NOMO-1 treated with dmso at 0.1 percent for 144 hours (cell line): ENCODE measurements around the gene CAMK2D.

Experiments
- DNase-seq: peaks from one replicate; lab custom pipeline; 2025; ENCODE audit not compliant: unreplicated experiment; lab: John Stamatoyannopoulos, UW

CAMK2D gene

DNA sequence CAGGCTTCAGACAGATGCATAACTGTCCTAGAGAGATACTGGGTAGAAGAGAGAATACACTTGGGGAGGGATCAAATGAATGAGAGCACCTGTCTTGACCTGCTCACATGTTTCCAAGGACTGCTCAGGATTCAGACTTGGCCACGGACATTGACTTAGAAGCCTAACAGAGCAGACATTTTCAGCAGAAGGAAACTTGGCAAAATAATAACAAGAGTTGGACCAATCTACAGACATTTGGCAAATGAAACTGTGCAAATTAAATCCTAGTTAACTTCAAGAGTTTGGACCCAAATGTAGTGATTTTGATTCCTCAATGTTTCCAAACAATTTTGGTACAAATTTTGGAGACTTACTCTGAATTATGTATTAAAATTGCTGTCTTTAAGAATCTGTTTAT, 223.9 kb downstream of the CAMK2D start:
- DNase-seq, result no peak

DNA sequence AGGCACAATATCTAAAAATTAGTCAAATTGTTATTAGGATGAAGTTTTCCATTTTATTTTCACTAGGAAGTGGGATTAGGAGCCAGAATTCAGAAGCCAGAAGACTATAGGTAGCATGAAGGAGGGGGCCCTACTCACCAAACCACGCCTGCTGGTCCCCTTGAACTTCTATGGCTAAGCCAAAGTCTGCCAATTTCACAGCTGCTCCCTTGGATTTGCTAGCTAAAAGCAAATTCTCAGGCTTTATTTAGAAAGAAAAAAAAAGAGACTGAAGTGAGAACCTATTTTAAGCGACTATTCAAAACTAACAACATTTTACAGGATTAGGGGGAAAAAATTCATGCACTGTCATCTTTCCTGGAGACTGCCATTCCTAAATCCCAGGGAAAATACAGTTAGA, 224.3 kb downstream of the CAMK2D start:
- no peak for DNase-seq

DNA sequence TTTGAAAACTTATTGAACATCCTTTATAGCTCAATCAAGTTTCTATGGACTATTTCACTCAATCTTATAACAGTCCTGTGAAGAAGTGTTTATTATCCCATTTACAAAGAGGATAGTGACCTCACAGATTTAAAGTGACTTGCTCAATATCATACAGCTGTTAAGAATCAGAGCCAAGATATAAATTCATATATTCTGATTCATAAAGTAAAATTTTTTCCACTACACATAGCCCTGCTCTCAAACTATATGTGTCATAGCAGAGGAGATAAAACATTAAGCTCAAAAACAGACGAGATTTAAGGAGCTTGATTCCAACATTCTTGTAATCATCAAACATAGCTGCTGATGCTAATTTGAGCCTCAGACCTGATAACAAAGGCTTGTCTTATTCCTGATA, 226.8 kb downstream of the CAMK2D start:
- DNase-seq, result no peak

DNA sequence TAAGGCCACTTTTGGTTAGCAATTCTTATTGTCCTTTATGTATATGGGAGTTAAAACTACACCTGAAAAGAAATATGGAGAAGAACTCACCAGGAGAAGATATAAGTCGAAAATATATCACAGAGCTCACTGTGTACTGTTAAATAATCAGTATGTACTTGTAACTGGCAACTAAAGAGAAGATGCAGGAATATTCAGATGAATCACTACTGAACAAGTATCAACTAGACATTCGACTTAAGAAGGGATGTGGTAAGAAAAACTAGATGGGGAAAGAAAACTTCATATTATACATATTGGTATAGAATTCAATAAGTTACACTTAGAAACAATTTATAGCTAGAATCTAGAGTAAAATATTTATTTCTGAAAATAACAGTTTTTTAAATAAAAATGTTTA, 230.0 kb downstream of the CAMK2D start:
- no peak for DNase-seq

DNA sequence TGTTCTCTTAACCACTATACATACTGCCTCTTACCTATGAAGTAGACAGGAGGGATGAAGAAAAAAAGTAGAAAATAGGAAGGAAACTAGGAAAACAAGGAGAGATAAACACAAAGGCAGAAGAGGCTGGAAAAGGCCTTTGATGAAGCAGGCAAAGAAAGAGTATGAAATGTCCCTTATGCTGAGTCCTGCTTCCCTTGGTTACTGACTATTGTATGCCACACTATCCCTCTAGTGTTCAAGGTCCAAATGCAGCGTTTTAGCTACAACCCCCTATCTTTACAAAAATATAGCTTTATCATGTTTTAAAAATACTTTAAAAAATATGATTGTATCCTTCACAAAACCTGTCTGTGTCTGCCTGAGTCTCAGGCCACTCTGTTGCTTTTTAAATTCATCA, 233.1 kb downstream of the CAMK2D start:
- DNase-seq, result no peak

DNA sequence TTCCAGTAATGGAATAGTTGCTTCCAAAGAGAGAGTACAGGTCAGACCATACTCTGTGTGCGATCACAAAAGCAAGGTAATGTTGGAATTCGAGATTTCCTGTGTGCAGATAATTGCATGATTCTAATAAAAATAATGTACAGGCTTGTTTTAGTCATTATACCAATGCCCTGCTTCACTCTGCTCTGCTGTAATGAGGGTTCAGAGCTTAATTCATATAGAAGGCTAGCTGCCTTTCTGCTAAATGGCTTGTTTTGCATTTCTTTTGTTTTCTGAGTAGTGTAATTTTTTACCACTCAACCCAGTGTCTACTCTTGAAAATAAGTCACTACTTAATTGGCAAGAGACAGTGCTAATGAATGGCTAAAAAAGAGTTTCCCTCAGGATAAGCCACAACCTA, 236.0 kb downstream of the CAMK2D start:
- no peak for DNase-seq

DNA sequence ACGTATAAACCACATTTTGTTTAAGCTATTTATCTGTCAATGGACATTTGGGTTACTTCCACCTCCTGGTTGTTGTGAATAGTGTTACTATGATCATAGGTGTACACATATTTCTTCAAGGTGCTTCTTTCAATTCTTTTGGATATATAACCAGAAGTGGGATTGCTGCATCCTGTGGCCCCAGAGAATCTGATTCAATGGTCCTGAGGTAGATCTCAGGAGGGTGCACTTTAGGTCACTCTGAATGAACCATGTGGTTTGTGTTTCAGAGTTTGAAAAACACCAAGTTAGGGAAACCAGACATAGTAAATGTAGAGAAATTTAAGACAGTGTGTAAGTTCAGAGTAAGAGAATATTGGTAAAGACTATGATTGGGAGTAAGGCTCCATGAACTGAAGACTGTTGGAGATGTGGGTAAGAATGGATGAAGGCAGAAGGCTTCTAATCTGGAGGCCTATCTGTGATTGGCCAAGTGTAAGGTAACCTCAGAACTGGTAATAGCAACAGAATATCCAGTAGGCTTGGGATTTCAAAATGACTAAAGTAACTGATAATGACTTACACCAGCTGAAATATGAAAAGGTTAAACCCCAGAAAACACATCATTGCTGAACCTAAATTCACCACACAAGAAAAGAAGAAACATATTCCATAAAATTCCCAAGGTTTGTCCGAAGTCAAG, 236.9 kb downstream of the CAMK2D start:
- DNase-seq, result no peak

DNA sequence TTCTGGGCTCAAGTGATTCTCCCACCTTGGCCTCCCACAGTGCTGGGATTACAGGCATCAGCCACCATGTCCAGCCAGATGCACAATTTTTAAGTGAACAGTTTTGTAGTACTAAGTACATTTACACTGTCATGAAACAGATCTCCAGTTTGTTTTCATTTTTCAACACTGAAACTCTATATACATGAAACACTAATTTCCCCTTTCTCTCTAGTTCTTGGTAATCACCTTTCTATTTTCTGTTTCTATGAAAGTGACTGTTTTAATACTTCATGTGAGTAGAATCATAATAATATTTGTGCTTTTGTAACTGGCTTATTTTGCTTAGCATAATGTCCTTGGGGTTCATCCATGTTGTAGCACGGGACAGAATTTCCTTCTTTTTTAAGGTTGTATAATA, 237.4 kb downstream of the CAMK2D start:
- DNase-seq, result no peak

DNA sequence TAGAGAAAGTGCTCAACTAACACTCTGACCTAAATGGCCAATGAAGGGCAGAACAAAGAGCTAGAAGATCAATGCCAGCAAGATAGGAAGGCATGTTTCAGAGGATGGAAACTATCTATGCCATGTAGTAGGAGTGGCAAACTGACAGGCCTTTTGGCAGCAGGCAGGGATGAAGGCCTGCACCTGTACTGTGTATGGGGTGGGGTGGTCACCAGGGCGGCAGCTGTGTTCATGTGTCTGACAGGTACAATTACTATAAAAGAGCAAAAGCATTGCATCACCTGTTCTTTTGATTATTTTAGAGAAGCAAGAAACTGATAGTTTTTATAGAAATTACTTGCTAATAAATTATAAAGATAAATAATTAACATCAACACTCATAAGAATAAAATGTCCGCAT, 239.1 kb downstream of the CAMK2D start:
- no peak for DNase-seq

DNA sequence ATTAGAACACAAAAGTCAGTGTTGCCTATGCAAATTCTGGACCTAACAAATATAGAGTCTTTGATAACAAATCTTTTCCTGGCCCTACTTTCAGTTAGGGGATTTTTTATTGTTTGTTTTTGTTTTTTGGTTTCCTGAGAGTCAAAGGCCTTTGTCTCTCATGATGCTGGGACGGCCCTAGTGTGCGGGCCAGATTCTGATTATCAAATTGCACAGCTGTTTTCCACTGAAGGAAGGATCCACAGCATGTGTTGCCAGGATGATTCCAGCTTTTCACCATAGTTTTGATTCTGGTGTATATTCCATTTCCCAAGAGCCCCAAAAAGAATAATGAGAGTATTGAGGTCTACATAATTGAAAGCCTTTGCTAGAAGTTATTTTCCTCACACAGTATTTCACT, 248.2 kb downstream of the CAMK2D start:
- DNase-seq, result no peak

DNA sequence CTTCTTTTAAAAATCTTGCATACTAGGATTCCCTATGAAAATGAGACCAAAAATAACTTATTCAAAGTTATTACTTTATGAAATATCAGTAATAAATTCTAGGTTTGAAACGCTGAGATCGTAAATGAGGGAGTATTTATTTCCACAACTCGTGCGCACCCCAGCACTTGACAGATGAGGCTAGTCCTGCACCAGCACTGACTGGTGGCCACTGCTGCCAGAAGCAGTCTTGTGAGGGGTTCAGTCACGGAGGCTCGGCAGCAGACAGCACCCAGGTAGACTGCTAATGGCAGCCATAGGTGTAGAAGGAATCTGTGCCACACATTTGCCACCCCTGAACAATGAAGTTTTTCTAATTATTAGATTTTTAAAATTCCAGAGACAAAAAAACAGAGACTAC, 248.7 kb downstream of the CAMK2D start:
- no peak for DNase-seq

DNA sequence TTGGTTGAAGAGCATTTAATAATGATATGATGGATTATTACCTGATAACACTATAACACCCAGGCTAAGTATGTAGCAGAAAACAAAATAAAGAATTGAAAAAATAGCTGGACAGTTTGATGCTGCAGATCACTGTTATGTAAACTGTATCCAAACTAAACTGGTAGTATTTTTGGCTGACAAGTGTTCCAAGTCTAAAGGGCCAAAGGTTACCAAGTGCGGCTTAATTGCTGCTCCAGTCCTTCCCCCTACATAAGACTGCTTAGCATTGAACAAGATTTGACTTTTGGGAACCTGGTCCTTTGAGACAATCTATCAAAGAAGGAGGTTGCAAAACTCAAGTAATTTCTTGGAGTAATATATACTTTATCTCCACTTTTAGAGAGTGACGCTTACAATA, 249.6 kb downstream of the CAMK2D start:
- DNase-seq, result no peak

DNA sequence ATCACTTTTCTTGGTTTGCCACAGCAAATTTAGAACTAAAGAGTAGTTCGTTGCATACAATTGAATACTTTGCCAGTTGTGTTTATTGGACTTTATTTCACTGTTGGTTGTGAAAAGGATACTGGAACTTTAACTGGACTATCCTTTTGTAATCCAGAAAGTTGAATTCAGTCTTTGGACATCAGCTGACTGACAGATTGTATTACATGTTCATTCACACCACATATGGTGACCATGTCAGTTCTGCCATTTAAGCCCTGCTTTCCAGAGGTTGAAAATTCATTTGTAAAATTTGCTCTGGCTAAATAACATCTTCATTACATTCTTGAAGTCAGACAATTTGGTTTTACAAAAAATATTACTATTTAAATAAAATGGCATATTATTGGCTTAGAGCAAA, 251.7 kb downstream of the CAMK2D start:
- DNase-seq, result no peak

DNA sequence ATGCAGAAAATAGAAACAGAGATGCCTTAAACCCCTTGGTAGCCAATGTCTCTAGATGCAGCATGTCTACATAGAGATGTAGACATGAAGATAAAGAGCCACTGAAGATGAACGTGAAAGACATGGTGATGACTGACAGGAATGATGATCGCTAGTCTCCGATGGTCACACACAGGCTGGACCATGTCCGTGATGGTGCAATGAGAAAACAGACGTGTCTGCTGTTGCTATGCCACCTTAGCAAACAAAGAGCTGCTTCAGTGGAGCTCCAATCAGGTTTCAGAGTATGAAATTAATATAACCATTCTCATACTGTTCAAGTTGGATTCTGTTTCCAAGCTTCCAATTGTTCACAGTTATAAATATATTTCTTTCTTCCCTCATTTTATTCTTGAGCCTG, 256.5 kb downstream of the CAMK2D start:
- no peak for DNase-seq

DNA sequence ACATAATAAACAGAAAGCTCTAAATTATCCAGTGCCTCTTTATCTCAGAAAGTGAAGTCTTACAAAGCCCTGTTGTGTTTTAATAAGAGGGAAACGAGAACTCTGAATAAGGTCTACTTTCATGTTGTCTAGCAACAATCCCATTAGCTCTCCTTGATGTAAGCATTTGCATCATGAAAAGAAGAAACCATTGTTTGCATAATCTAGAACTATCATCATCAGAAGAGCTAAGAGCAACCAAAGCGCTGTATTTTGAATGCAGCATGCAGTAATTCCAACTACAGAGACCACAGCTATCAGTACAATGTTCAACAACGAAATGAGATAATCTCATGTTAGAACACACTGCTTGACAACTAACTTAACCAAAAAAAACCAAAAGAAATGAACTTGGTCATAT, 257.1 kb downstream of the CAMK2D start:
- DNase-seq, result no peak

DNA sequence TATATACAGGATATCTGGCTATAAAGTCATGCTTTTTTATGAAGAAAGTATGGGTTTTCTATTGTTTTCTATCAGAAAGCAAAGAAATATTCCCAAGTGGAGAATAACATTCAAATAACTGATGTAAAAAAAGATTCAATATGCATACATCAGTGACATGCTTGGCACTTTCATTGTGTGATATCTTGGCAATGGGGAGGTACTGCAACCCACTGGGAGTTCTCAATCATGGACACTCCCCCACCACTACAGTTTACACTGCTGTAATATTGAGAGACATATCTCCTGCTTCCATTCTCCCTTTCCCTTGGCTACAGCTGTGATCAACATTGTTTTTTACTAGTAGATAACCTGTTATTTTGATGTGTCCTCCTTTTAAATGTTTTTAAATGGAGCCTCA, 257.8 kb downstream of the CAMK2D start:
- DNase-seq, result no peak

DNA sequence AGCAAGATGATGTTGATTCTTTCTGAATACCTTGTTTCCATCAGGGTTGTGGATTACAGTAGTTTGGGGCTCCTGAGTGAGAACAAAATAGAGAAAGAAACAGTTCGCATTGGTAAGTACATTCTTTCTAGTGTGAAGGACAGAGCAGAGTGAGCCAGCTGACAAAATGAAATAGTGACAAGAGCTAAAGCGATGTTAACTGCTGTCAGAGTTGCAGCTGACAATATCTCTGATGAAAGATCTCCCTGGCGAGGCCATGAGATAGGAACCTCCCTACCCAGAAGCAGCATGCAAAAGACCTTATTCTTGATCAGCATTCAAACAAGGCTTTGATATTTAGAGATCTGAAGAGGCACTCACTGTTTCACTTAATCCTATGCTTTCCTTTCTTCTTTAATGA, 258.6 kb downstream of the CAMK2D start:
- DNase-seq, result no peak

DNA sequence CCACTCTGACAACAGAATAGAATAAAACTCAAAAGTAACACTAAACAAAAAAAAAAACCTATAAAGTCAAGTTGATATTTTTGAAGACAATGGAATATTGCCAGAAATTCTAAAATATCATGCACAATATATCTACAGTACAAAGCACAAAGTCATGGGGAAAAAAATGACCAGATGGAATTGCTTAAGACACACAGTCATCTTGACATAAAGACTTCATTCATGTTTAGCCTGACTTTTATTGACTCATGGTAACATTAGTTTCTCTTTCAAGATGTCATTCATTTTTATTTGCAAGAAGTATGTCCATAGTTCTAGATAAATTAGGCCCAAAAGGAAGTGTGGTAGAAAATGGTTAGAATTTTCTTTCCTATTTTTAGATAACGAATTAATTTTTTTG, 259.1 kb downstream of the CAMK2D start:
- DNase-seq, result no peak

DNA sequence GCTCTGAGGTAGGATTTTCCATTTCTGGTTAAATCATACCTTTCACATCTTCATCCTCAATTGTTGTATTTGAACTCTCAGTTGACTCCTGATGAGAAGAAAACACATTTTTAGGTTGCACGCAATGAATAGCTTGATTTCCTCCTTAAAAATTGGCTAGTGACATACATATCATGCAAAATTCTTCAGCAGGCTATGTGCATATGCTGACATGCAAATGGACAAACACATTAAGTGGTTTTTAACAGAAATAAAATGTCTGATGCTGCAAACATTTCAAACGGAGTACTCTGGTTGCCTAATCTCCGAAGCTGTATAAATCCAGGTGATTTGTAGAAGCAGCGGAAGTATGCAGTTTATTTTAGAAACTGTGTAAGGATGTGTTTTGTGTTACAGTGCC, 261.1 kb downstream of the CAMK2D start:
- no peak for DNase-seq

DNA sequence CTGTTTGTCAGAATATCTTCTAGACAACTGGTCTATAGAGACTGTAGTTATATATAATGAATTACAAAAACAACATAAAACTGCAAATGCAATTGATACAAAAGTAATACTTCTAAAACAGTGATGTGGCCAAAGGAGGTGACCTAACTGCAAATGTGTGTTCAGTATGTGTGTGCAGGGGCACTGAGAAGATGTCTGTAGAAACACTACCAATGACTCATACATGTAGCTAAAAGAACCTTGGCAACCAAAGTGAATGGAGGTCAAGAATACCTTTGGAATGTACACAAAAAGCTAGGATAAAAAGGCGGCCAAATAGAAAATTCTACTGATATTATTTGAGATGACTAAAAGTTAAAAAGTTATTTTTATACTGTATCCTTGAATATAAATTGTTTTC, 261.8 kb downstream of the CAMK2D start:
- DNase-seq, result no peak

DNA sequence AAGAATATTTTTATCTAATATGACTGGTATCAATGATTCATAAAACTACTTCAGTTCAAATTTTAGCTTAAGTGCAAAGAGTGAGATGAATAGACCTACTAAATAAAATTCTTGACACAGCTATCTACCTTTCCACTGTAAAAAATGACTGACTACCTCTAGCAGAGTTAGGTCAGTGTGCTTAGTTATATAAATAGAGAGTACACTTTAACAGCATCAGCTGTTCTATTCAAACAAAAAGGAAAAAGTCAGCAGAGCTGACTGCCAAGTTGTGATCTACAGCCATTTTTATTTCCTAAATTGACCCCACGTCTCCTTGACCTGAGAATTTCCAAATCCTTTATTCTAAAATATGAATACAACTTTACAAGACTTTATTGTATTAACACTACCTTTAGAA, 262.4 kb downstream of the CAMK2D start:
- DNase-seq, result no peak

DNA sequence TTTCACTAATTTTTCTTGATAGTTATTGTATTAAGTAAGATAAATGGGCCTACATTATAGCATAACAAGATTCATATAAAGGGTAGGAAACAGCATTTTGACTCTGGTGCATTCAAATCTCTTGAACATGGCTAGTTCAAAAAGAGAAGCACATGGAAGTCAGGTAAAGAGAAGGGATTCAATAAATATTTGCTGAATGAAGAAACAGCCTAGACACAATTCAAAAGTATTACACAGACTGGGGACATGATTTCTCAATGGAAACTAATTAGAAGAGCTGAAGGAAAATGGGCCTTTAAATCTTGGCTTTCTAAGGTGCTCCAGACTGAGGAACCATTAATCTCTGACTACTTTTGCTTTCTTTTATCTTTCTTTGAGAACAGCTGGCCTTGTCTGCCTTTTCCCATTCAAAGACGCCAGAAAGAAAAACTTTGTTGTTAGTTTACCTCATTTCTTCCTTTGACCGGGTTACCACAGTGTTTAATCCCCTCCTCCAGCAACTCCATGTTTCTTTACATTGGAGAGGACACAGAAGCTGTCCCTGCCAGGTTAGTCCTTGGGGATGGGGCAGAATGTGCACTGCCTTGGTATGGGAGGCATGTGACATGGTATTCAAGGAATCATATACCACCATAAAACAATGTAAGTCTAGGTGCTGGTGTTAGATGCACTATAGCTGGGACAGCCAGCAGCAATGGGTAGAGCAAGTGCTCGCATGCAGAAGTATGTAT, 264.2 kb downstream of the CAMK2D start:
- no peak for DNase-seq

DNA sequence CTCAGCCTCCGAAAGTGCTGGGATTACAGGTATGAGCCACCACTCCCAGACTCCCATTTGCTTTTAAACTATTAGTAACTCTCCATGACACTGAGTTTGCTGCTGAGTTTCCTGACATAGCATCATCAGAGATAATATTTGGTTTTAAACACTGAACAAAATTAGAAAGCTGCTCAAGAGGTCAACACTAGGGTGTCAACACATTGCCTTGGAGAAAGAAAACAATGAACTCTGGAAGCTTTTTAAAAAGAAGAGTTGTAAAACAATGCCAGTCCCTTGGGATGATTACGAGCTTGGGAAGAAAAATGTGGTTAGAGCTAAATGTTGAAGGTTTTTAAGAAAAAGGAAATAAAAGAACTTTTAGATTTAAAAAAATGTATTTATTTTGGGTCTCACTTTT, 264.8 kb downstream of the CAMK2D start:
- no peak for DNase-seq
